Heart right ventricle (tissue), 16 donors: ENCODE results near the gene DQX1. TPM values are rescaled to one million over a fixed set of nuclear protein-coding genes. Genes with fewer than 3 reads are reported as not detected.

Experiments used
- ATAC-seq, 8 donors: fragments of 200-7000 bp; cut with Tn5 transposase; one replicate each; pipeline ENCODE4 v1.9.1; 2020; ENCODE audit warnings: mild to moderate bottlenecking in 8 of 8, moderate library complexity in 8 of 8, moderate number of reproducible peaks in 1 of 8
- DNase-seq, 2 donors: peaks; one replicate each; pipeline ENCODE4 v3.0.0-alpha.2; 2020
- H3K27ac ChIP-seq, 10 donors: fragments of 200-600 bp; sonication (generic) in 2 of 10; one replicate each; pipeline versions ENCODE4 v1.5.0 to v1.8.0; 2020 to 2022; ENCODE audit warnings: mild to moderate bottlenecking in 3 of 10
- H3K27me3 ChIP-seq, 7 donors: fragments of 200-600 bp; one replicate each; pipeline ENCODE4 v1.8.0; 2021 to 2022; ENCODE audit warnings: mild to moderate bottlenecking in 2 of 7
- H3K36me3 ChIP-seq, 9 donors: fragments of 200-600 bp; sonication (generic) in 1 of 9; one replicate each; pipeline versions ENCODE4 v1.5.0 to v1.8.0; 2020 to 2022; ENCODE audit warnings: mild to moderate bottlenecking in 2 of 9
- H3K4me1 ChIP-seq, 9 donors: fragments of 200-600 bp; sonication (generic) in 1 of 9; one replicate each; pipeline versions ENCODE4 v1.5.0 to v1.8.0; 2020 to 2022; ENCODE audit warnings: mild to moderate bottlenecking in 4 of 9
- H3K4me3 ChIP-seq, 10 donors: fragments of 200-600 bp; sonication (generic) in 2 of 10; one replicate each; pipeline versions ENCODE4 v1.5.0 to v1.8.0; 2020 to 2022; ENCODE audit warnings: mild to moderate bottlenecking in 7 of 10, moderate library complexity in 2 of 10
- H3K9me3 ChIP-seq, 11 donors: fragments of 200-600 bp in 10 of 11; sonication (generic) in 2 of 11; one replicate each; pipeline versions ENCODE4 v1.5.0 to v1.8.0; 2013 to 2022; ENCODE audit warnings: mild to moderate bottlenecking in 2 of 11, control low read depth in 1 of 11, moderate library complexity in 1 of 11
- CTCF ChIP-seq, 9 donors: fragments of 200-600 bp; sonication (generic) in 2 of 9; IDR thresholded peaks; one replicate each; pipeline versions ENCODE4 v1.5.0 to v1.8.0; 2021 to 2022; ENCODE audit warnings: antibody characterized with exemption in 9 of 9, mild to moderate bottlenecking in 5 of 9, moderate library complexity in 1 of 9
- WGBS, 2 donors: extraction: QIAGEN DNeasy Blood & Tissue Kit; methylation state at CpG; one replicate each; pipeline ENCODE4 v1.1.7; 2013; ENCODE audit warnings: inconsistent platforms in 1 of 2; 5-methylcytosine and 5-hydroxymethylcytosine counted together
- intact Hi-C, 10 donors: fragments of 100-400 bp; cut with DNase I; formaldehyde crosslinking; loops; one replicate each; pipeline versions ENCODE4 v1.11.1 to v1.14.2; 2022
- polyA plus RNA-seq, 2 donors: library from polyadenylated mRNA; stranded (reverse); fragments of 200-250 nt; gene quantifications; one replicate each; pipeline ENCODE4 v1.2.3, GENCODE V29; 2013
- total RNA-seq, 10 donors: library from RNA; stranded (reverse); fragmentation: NEBNext Ultra II Directional in 3 of 10; extraction: Animal tissue kit (Norgen Biotek cat#: 25700) in 3 of 10; gene quantifications; one replicate each; pipeline versions ENCODE4 v1.2.1 to v1.2.4, GENCODE V29; 2021 to 2023
- donor health status: Arrhythmogenic right ventricular cardiomyopathy.
- donor health status: ischemic (EF 13 %, LVEDD 7.1; RV severe dilation, severe dysfunction).
- donor health status: healthy with polysubstance abuse.
- donor health status: DM: no; HTN: yes; CAD: no.
- donor health status: DM: no; HTN: no; CAD: no.
- donor health status: ischemic (EF 25% LVEDD 6.9; RV normal size, moderate dysfunction).
- donor health status: ischemic (EF 25% LVEDD 5.7; RV mildly dilated, moderate dysfunction).
- donor health status: healthy.
- donor health status: DM: yes; HTN: yes; CAD: no.
- donor health status: Ischemic cardiomyopathy.
- donor health status: ischemic (EF 35%, LVEDD 5.7; RV mildly dilated, moderate dysfunction).
- donor health status: nonischemic (EF 11% LVEDD 7.7; RV severe dilation, severe dysfunction).
- donor health status: DM: yes; HTN: yes; CAD: no.
- donor health status: PGD.
- donor health status: ischemic (EF 29% LVEDD 5.4; RV normal size, mild dysfunction).
- donor health status: nonischemic (EF 23%, LVEDD 6.1; RV moderate dilation, normal function).

The DQX1 gene
- total and polyA plus RNA-seq, 12 donors, result 0.03 to 0.65 TPM; not detected in 10

GRCh38 chr2:74530239-74531187 lies 4.5 kb upstream of the DQX1 start:
- ATAC-seq, result peak; percentile 4 to 50 (median 16)
- H3K36me3 ChIP-seq, result peaks cover 0 to 72% (median 34%) of the 10 kb centered on the region in 9 donors
- no peak for TF ChIP-seq CTCF (IDR thresholded peaks at IDR 0.05)
- H3K9me3 ChIP-seq, result no peaks in the 10 kb centered on the region
- peak overlapping the region; percentile 25 to 95 (median 91) for H3K27ac ChIP-seq
- intact Hi-C loops, result loop anchor here in 3 of 10 donors (2.0 to 5.0 kb wide), 3 partner anchors 22 to 57 kb away; partner anchors contain the start of genes CCDC142 (in 1 of the 3), LOXL3 (in 1 of the 3) and TTC31 (in 1 of the 3)
- no peaks in the 10 kb centered on the region for H3K27me3 ChIP-seq
- peaks cover 12 to 35% (median 31%) of the 10 kb centered on the region in 9 donors for H3K4me1 ChIP-seq
- WGBS, 2 donors, result 3 to 4% methylated on average over 54 of the region's 54 CpGs
- DNase-seq, result peak in 1 of 2 donors; percentile 41
- H3K4me3 ChIP-seq, result peak overlapping the region; percentile 63 to 97 (median 86)

- 0% methylated on average over 87 of the region's 87 CpGs for WGBS, 2 donors
- H3K36me3 ChIP-seq, result peaks cover 0 to 66% (median 34%) of the 10 kb centered on the region in 9 donors
- H3K9me3 ChIP-seq, result no peaks in the 10 kb centered on the region
- H3K27me3 ChIP-seq, result no peaks in the 10 kb centered on the region
- ATAC-seq (peak; percentile 94 to 98 (median 96)), DNase-seq (peak; percentile 98)
- TF ChIP-seq CTCF (IDR thresholded peaks at IDR 0.05), result no peak
- peak within 1 kb of the TSS; percentile 72 to 95 (median 91) for H3K27ac ChIP-seq
- intact Hi-C loops, result loop anchor here in 7 of 10 donors (1.0 to 5.0 kb wide), 7 partner anchors 22 to 58 kb away; partner anchors contain the start of genes TTC31 (in 5 of the 7), CCDC142 (in 2 of the 7), PCGF1 (in 2 of the 7) and DOK1 (in 1 of the 7)
- peak within 1 kb of the TSS; percentile 63 to 97 (median 88) for H3K4me3 ChIP-seq
- H3K4me1 ChIP-seq, result peaks cover 12 to 35% (median 31%) of the 10 kb centered on the region in 9 donors
Measured at GRCh38 chr2:74529357-74530238, 3.6 kb upstream of the DQX1 start, which contains the start of the genes AUP1 and HTRA2. TSS of gene AUP1 (minus strand) at chr2:74529706. CDS start at chr2:74529629, 77 bp downstream. TSS of gene HTRA2 (plus strand) at chr2:74529933. CDS start at chr2:74530007, 74 bp downstream.

GRCh38 chr2:74528600-74529356 lies 2.7 kb upstream of the DQX1 start:
- Histone ChIP-seq H3K27me3 (no peaks in the 10 kb centered on the region), H3K4me1 (peaks cover 12 to 35% (median 31%) of the 10 kb centered on the region in 9 donors), H3K36me3 (peaks cover 0 to 58% (median 34%) of the 10 kb centered on the region in 9 donors), H3K9me3 (no peaks in the 10 kb centered on the region), H3K4me3 (peak overlapping the region; percentile 63 to 97 (median 88)), H3K27ac (peak overlapping the region; percentile 72 to 95 (median 91))
- DNase-seq (no peak), ATAC-seq (peak in 7 of 8 donors; percentile 0 to 29 (median 7))
- 16 to 17% methylated on average over 29 of the region's 29 CpGs for WGBS, 2 donors
- TF ChIP-seq CTCF (IDR thresholded peaks at IDR 0.05), result no peak
- intact Hi-C loops, result loop anchor here in 6 of 10 donors (1.0 to 5.0 kb wide), 5 partner anchors 21 to 46 kb away; partner anchors contain the start of genes TTC31 (in 4 of the 6), PCGF1 (in 2 of the 6), CCDC142 (in 1 of the 6) and DOK1 (in 1 of the 6)
